ENCODE data around the gene HAUS3.

GRCh38 chr4:2275546-2276251, 33.8 kb upstream of the HAUS3 start:
- TF ChIP-seq EZH2 (IDR thresholded peaks at IDR 0.05), result no peak
- TF ChIP-seq POLR2AphosphoS5 (IDR thresholded peaks at IDR 0.05; ENCODE audit: borderline replicate concordance, low read depth, low read length), result no peak

Measured in SK-N-MC (cell line).